Fibroblast of lung (primary cell): Measurements from ENCODE around the gene CCNA2.

Source experiments
- EZH2 ChIP-seq: IDR thresholded peaks from 2 replicates; pipeline ENCODE4 v1.5.1; 2012; ENCODE audit warnings: low read length, control low read depth, mild to moderate bottlenecking; ENCODE audit errors: missing control alignments
- TF ChIP-seq, protein P1 (sequence below), 2 donors: IDR thresholded peaks in 1 of 2; conservative IDR thresholded peaks in 1 of 2; 1 replicate in 1 of 2; 2 replicates in 1 of 2; pipeline ENCODE4 v1.5.1; 2011 to 2012; ENCODE audit warnings: low read length in 2 of 2, control low read depth in 1 of 2, inconsistent platforms in 1 of 2, low read depth in 1 of 2, mild to moderate bottlenecking in 1 of 2

DNA sequence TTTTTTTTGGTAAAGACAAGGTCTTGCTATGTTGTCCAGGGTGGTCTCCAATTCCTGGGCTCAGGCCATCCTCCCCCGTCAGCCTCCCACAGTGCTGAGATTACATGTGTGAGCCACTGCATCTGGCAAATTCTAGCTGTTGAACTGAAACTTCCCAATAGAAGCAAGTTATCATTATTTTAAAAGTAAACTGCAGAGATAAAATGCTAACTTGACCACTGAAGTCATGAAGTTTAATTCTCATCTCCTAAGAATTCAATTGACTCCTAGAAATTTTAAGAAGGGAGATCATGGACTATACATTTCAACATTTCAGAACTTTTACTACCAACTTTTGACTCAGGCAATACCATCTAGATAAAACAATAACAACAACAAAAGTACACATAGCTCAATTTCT lies 34.2 kb downstream of the CCNA2 start:
- TF ChIP-seq, protein P1, sequence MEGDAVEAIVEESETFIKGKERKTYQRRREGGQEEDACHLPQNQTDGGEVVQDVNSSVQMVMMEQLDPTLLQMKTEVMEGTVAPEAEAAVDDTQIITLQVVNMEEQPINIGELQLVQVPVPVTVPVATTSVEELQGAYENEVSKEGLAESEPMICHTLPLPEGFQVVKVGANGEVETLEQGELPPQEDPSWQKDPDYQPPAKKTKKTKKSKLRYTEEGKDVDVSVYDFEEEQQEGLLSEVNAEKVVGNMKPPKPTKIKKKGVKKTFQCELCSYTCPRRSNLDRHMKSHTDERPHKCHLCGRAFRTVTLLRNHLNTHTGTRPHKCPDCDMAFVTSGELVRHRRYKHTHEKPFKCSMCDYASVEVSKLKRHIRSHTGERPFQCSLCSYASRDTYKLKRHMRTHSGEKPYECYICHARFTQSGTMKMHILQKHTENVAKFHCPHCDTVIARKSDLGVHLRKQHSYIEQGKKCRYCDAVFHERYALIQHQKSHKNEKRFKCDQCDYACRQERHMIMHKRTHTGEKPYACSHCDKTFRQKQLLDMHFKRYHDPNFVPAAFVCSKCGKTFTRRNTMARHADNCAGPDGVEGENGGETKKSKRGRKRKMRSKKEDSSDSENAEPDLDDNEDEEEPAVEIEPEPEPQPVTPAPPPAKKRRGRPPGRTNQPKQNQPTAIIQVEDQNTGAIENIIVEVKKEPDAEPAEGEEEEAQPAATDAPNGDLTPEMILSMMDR (conservative IDR thresholded peaks at IDR 0.05 in 1 of 2, IDR thresholded peaks at IDR 0.05 in 1 of 2; ENCODE audit: low read depth in 1 of 2, low read length in 2 of 2): no peak
- TF ChIP-seq EZH2: no peak
